Endometrial microvascular endothelial cells (primary cell): Measurements from ENCODE around the gene LGMN. TPM values are rescaled to one million over a fixed set of nuclear protein-coding genes. Genes with fewer than 3 reads are reported as not detected.
"Not testable (repeated sequence)": the region's sequence is repeated elsewhere in the genome, so short reads cannot be mapped to it uniquely, and the experiment has no call there.

ENCODE experiments used
- in situ Hi-C: cut with HindIII; loops from 2 replicates; pipeline ENCODE4 v1.10.0; 2017; ENCODE audit warnings: low sequenced_read_pairs, low pct_unique_long_range_greater_than_20kb; ENCODE audit errors: inconsistent ontology term
- total RNA-seq: library from RNA; depleted of rRNA; stranded (reverse); fragments of >200 nt; gene quantifications from one replicate; pipeline ENCODE4 v1.2.3, GENCODE V29; 2015; ENCODE audit errors: inconsistent ontology term

The LGMN gene
- total RNA-seq, 1 donor from 2014 or later = 55.4 TPM

GRCh38 chr14:92684801-92685560 is 63.4 kb downstream of the LGMN start:
- in situ Hi-C loops = no loop called here

DNA sequence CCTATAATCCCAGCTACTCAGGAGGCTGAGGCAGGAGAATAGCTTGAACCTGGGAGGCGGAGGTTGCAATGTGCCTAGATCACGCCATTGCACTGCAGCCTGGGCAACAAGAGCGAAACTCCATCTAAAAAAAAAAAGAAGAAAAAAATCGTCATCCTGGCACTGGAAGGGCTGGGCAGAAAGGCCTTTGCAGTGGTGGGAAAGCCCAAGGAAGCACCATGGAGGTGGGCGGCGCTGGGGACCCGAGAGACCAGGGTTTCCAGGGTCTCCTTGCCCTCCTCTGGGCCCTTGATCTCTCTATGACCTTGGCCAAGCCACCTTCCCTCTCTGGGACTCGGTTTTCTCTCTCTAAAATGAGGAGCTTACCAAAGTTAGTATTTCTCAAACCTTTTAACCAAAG is 65.4 kb downstream of the LGMN start:
- in situ Hi-C loops = no loop called here

DNA sequence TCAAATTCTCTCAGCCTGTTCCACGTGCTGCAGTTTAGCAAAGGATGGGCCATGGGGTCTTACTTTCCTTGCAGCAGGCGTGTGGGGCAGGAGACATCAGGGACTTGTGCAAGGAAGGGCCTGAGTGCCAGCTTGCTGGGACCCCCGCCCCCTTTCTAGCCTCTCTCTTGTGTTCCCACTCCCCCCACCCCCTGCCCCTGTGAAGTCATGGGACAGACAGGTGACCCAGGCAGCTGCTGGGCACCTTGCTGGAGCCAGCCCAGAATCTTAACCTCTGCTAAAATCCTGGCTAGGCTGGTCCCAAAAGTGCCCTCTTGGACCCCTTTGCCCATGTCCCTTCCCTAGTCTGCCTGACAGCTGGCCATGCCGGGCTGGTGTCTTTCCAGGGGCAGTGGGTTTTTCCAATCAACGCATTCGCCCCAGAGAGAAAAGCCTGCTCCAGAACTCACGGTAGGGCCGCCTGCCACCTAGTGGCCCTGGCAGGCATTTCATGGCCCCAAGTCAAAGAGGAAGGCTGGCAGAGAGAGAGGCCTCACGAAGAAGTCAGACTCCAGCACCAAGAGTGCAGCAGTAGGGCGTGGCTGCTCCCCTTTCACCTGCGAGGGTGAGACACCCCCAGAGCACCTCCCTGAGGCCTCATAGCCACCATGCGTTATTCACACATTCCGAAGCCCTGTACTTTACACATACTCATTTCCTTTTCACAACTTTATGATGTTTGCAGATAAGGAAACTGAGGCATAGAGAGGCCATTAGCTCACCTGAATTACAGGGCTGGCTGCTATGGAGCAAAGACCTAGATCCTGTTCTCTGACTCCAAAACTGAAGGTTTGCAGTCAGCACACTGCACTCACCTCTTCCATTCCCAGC is 67.4 kb downstream of the LGMN start:
- in situ Hi-C loops = no loop called here

DNA sequence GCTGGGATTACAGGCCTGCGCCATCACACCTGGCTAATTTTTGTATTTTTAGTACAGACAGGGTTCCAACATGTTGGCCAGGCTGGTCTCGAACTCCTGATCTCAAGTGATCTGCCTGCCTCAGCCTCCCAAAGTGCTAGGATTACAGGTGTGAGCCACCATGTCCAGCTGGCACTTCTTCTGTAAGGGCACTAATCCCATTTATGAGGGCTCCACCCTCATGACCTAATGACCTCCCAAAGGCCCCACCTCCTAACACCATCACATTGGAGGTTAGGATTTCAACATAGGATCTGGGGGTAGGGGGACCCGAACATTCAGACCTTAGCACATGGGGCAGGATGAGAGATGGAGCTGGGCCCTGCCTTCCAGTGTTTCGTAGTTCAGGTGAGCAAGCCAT is 68.1 kb downstream of the LGMN start:
- in situ Hi-C loops = not testable (repeated sequence)

GRCh38 chr14:92679246-92679645 is 69.2 kb downstream of the LGMN start:
- in situ Hi-C loops = no loop called here

- in situ Hi-C loops = no loop called here
Observed at GRCh38 chr14:92678766-92679165, 69.7 kb downstream of the LGMN start.

GRCh38 chr14:92677955-92678354 is 70.5 kb downstream of the LGMN start:
- in situ Hi-C loops = no loop called here

DNA sequence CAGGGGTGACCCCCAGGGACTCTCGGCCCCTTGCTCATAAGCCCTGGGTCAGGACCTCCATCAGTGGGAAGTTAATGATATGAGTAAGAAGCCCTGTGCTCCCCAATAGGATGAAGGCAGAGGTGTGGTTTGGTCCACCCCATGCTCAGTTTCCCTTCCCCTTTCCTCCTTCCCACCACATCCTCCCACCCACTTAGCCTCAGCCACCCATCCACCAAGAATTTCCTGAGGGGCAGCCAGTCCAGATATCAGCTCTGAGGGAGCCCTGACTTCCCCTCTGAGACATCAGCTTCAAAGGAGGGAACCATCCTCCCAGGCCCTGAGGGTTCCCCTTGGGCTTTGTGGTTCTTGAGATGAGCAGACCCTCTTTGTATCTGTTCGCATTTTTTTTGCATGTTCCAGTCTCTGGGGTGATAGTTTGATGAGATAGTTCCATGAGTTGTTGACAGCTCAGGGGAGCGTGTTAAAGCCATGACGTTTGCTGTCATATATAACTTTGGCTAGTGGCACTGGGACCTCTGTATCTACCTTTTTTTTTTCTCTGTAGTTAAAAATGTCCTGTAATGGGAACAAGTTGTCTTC is 71.2 kb downstream of the LGMN start:
- in situ Hi-C loops = no loop called here

GRCh38 chr14:92676403-92677086 is 71.9 kb downstream of the LGMN start:
- in situ Hi-C loops = no loop called here

DNA sequence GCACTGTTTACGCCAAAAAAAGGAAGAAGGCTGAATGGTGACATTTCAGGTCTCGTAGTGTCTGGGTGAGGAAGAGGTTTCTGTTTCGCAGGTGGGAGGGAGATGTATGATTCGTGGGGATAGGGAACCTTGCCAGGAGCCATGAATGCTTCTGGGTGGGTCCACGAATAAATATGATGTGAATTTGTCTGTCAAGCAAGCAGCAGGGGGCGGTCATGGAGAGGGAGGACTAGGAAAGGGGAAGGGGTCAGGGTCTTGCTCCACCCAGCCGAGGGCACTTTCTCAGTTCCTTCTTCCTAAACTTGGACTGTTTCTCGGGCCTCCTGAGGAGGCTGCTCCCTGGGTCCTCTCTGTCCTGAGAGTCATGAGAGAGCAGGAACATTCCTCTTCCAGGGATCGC is 72.5 kb downstream of the LGMN start:
- in situ Hi-C loops = no loop called here

GRCh38 chr14:92675421-92675820 is 73.0 kb downstream of the LGMN start:
- in situ Hi-C loops = no loop called here

DNA sequence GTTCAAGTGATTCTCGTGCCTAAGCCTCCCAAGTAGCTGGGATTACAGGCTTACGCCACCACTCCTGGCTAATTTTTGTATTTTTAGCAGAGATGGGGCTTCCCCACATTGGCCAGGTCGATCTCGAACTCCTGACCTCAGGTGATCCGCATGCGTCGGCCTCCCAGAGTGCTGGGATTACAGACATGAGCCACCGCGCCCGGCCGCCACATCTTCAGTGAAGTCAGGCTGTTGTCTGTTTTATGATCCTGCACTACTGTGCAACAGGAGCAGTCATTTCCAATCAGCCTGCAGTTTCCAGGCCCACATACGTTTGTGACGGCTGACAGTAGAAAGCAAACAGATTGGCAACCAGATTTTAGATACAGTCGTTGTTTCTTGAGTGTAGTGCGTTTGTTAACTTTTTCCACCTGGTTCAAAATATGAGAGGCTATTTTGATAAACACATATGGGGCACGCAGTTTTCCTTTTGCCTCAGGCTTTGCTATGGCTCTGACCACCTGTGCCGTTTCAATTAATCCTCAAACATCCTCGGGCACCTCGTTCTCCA is 74.8 kb downstream of the LGMN start:
- in situ Hi-C loops = no loop called here

- in situ Hi-C loops = no loop called here
Observed at GRCh38 chr14:92670643-92671366, 77.6 kb downstream of the LGMN start.

DNA sequence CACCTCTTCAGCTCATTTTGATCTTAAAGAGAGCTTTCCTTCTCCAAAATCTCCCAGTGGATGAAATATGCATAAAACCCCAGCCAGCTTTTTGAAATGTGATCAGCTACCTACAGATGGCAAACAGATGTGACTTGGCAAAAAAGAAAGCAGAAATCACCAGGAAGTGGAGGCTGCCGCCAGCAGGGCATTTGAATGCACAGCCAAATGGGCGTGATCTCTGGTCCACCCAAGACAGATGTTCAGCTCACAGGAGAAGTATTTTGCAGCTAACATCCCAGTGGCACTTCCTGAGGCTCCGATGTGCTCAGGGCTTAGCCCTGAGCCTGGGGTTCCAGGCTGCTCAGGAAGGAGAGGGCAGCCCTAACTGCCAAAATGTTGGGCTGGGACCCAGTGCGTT is 78.3 kb downstream of the LGMN start:
- in situ Hi-C loops = no loop called here

- in situ Hi-C loops = no loop called here
Observed at GRCh38 chr14:92668276-92668973, 80.0 kb downstream of the LGMN start.

DNA sequence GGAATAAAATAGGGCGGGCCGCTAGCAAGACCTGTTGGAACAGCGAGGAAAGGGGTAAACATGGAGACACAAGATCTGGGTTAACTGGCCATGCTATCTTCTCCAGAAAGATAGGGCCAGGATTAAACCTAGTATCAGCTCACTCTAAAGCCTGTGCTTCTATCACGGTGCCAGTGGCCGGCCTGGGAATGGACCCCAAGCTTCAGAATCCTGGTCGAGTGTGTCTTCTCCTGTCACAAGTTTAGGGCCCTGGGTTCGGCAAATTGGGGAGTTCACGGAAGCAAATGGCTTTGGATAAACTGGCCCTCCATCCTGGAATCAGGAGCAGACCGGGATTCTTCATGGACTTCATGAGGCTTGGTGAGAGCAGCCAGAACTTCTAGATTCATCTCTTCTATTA is 82.2 kb downstream of the LGMN start:
- in situ Hi-C loops = no loop called here

DNA sequence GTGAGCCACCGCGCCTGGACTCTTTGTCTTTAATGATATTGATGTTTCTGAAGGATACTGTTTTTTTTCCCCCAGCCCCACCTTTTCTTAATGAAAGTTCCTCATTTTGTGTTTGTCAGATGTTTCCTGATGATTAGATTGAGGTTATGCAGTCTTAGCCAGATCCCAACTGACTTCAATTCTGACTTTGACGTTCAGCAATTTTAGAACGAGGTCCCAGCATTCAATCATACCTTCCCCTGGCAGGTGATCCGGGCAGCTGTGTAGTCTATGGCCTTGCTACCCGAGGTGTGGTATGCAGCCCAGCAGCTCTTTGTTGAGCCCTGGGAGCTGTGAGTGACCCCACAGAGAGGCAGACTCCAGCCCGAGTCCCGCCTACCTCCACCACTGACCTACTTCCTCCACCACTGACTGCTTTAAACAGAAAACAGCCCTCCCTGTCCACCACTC is 82.7 kb downstream of the LGMN start:
- in situ Hi-C loops = no loop called here

DNA sequence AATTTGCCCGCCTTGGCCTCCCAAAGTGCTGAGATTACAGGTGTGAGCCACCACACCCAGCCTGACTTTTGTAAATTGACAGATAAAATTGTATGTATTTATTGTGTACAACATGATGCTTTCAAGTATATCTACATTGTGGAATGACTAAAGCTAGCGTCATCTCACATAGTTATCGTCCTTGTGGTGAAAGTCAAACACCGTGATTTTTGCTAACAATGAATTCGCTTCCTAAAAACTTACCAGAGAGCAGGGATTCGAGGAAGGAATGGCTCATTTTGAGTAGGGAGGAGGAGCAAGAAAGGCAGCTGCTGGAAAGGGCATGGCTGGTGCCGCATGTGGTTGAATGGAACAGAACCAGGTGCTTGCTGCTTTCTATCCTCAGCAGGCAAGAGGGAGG is 85.4 kb downstream of the LGMN start:
- in situ Hi-C loops = no loop called here
